ENCODE results near the gene SEMA3A.
"Not testable (repeated sequence)": the region's sequence is repeated elsewhere in the genome, so short reads cannot be mapped to it uniquely, and the experiment has no call there.

Gene SEMA3A

DNA sequence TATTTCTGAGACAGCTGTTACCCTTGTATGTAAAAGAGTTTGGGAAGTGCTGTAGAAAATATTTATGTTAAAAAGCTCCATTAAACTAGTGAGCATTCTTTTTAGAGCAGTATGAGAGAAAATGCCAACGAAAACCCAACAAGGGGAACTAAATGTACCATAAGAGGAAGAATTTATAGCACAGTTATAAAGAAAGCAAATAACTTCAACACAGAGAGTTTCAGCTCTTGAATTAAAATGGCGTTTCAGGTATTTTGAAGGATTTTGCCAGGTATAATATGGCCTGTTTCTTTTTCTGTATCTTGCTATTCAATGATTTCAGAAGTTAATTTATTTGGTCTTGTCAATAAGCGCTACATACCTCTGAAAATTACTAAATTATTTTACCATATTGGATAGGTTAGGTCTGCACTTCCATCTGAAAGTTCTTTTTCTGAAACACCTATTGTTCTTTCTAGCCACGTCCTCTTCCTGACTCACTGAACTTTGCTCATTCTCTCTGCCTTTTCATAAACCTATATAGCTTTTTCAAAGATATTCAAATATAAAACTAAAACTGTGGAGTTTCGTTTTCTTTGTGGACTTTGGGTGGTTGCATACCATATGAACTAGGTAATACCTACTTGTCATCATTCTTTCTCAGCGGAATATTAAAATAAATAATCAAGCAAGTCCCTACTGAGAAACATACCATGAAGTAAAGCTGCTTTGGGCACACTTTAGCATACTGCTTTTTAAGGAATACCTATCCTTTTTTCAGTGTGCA lies 136.1 kb downstream of the SEMA3A start:
- DNase-seq = no peak

DNA sequence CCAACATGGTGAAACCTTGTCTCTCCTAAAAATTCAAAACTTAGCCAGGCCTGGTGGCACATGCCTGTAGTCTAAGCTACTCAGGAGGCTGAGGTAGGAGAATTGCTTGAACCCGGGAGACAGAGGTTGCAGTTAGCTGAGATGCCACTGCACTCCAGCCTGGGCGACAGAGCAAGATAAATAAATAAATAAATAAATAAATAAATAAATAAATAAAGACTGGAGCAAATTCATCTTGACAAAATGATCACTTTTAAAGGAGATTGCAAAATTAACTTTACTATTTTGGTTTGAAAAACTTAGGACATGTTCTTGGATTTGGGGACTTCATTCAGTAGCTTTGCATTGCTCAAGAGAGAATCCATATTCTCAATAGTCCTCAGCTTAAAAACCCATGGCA lies 137.0 kb downstream of the SEMA3A start:
- DNase-seq = no peak

DNA sequence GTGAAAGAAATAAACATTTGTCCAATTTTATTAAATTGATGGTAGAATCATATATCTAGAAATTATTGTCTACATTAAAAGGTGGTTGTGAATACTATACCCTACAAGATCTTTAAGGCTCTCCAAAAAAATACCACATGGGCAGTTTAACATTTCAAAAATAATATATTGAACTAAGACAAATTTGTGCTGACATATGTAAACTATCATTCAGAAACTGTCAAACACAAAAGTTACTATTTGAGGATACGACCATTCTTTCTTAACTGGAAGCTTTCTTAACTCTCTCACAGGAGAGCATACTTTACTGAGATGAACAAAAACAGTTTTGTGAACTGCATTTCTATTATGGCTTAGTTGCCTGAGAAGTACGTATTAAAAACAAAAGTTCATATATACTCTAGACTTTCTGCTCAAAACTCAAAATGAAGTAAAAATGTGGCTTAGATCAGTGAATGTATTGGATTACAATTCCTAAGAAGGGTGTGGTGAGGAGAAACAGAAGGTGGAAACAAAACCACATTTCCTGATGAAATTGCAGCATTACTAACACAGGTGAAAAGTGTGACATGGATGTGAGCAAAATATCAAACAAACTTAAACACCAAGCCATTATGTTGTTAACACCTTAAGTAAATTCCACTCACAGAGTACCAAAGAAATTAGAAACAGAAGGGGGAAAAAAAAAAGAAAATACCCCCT lies 138.5 kb downstream of the SEMA3A start:
- DNase-seq = no peak

DNA sequence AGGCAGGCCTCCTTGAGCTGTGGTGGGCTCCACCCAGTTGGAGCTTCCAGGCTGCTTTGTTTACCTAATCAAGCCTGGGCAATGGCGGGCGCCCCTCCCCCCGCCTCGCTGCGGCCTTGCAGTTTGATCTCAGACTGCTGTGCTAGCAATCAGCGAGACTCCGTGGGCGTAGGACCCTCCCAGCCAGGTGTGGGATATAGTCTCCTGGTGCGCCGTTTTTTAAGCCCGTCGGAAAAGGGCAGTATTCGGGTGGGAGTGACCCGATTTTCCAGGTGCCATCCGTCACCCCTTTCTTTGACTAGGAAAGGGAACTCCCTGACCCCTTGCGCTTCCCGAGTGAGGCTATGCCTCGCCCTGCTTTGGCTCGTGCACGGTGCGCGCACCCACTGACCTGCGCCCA lies 139.4 kb downstream of the SEMA3A start:
- DNase-seq = not testable (repeated sequence)

DNA sequence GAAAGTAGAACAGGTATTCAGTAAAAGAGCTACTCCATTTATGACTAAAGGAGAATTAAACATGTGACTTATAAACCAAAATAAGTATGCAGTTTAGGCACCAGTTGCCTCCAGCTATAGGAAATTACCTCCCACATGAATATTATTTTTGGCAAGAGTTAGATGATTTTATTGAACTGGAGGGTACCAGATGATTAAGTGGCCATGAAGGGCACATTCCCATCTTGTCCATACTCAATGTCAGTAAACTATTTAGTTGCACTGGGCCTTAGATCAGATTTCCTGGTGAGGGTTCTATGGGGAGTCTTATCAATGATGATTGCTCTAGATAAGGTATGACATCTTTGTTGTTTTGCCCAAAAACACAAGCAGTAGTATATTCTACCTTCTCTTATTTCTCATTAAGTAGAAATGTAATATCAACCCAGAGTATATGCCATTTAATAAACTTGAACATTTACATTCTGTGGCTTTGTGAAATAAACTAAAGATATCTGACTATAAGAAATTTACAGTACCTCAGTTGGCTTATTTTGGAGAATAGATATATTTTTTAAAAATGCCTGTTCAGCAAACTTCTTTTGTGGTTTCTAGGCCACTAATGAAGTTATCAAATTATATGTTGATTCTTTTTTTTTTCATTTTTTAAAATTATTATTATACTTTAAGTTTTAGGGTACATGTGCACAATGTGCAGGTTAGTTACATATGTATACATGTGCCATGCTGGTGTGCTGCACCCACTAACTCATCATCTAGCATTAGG lies 145.3 kb downstream of the SEMA3A start:
- DNase-seq = no peak

DNA sequence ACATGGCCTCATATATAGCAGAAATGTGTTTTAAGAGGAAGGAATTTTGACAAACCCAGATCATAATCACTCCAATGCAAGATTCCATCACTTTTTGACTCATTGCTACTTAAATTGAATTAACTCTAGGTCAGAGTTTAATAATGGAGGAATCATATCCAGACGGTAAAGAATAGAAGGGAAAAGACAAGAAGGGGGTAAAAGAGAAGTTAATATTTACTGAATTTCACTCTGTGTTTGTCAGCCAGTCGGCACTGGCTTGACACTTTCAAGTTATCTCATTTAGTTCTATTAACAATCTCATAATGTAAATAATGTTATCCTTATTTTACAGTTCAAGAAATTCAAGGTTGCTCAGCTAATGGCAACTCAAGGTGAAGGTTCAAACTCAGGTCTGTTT lies 147.5 kb downstream of the SEMA3A start:
- DNase-seq = no peak

DNA sequence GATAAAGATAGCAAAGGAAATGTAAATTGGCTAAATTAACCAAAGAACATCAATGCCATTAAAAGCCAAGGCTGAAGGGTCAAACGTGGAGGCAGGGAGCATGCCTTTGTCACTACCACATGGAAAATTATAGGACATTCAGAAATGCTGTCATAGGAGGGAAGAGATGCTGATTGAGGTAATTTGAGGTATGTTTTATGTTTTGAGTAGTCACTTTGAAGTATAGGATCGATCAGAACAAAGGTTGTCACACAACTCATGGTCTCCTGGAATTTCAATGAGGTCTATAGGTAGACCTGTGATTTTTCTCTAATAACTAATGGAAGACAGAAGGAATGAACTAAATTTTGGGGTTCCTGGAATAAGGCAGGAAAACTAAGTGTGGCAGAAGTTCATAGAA lies 149.8 kb downstream of the SEMA3A start:
- no peak for DNase-seq

DNA sequence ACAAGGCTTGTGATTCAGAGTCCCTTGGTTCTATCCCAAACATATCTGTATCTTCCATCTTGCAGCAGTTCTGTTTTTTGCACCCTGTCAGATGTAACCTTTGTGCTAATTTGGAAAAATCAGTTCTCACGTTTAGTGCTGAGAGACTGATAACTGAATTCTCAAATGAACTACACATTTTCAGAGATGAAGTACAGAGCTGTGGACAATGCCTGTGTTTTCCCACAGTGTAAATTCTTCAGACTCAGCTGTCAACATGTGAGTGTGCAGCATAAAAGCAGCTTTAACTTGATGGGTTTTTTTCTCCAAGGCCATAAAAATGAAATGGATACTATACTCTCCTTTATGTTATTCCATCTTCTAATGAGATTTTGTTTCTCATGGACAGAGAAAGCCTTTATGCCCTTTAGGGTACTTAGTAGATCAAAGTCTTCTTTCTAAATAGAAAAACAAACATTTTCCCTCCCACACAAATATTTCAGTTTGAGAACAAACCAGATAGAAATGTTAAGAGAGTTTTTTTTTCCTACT lies 150.9 kb downstream of the SEMA3A start:
- DNase-seq = no peak

DNA sequence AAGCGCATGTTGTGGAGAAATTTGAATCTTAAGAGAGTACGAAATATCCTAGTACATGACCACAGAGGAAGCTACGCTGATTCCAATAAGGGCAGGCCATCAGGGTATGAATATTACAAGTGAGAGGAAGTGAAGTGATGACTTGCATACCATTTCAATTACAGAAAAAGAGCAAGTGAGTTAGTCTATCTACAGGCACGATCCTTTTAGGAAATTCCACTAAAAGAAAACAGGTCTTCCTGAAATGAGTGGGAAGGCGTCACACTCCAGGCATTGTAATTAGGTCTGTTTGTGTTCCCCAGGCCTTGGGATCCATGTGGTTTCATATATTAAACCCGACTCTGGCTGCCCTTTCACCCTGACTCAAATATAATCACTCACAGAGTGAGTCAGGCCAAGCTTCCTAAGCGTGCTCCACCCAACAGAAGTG lies 152.5 kb downstream of the SEMA3A start:
- DNase-seq = no peak

DNA sequence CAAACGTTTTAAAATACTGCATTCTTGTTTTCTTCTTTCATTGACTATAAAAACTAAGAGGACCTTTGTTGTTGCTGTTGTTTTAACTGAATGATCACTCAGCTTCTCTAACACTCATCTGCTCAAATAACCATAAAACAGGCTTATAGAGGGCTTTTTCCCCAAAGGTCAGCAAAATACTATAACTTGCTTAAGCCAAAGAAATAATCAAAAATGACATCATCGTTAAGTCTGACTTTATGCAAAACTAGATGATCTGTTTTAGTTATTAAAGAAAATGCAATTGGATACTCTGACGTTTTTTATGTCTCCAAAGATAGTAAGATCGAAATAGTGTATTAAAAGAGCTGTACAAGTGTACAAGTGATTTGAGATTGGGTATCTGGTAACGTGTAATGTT lies 152.9 kb downstream of the SEMA3A start:
- DNase-seq = no peak

DNA sequence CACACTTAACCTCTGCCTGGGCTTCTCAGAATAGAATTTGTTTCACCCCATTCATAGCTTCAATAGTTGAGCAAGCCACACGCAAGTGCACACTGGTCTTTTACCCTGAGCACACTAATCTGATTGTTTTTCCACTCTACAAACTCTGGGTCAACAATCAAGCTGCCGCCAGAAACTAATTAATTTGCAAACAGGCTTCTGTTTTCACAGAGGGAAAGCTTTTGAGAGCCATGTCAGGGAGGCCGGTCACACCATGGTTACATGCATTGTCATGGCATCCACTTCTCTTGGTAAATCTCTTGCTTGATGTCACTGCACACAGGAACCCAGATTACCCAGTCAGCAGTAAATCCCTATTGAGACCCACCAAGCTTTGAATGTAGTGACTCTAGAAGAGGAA lies 154.2 kb downstream of the SEMA3A start:
- no peak for DNase-seq

DNA sequence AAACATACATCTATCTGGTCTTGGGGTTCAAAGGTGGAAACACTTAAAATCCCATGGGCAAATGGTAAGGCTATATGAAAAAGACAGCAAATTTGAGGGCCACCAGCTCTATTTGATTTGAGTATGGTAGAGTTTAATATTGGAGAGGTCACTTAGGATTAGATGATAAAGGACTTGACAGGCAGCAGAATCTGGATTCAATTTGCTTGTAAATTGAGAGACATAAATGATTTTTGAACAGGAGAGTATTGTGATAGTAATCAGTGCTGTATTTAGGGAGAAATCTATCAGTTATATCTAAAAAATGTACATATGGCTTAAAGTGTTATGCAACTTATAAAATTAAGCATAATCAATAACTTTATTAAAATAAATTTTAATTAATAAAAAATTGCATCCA lies 155.2 kb downstream of the SEMA3A start:
- no peak for DNase-seq

DNA sequence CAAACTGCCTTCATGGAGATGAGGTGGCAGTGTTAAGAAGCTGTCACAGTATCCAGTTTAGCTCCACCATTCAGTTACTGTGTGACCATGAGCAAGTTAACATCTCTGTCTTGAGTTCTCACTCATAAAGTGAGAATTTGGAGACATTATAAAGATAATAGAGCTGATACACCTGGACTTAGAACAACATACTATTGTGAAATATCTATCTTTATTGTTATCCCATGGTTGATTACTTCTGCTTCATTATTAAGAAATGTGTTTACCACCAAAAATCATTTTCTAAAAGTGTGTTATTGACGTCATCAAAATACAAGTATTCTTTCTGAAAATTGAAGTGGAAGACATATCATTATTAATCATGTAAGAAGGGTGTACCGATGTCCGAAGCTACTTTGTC lies 166.9 kb downstream of the SEMA3A start:
- no peak for DNase-seq

DNA sequence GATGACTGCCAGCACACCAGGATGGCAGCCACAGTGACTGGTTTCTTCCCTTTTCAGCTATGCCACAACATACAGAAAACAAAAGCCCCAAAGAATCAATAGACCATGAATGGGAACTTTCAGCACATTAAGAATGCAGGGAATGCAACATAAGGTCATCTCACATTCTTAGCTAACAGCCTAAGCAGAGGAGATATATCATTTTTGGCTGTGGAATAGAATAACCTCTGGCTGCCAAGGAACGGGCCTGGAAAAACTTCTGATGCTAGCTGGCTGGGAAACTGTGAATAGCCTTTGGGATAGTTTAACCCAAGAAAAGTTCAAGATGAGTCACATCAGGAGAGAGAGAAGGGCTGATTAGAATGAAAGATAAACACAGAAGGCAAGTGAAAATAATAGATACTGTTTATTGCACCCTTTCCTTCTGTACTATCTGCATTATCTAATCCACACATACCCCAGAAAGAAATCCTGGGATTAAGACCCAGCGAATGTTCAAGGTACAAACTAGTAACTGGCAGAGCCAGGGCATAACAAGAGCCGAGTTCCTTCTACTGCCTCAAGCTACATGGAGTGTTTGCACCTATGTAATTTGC lies 169.2 kb downstream of the SEMA3A start:
- DNase-seq = no peak

DNA sequence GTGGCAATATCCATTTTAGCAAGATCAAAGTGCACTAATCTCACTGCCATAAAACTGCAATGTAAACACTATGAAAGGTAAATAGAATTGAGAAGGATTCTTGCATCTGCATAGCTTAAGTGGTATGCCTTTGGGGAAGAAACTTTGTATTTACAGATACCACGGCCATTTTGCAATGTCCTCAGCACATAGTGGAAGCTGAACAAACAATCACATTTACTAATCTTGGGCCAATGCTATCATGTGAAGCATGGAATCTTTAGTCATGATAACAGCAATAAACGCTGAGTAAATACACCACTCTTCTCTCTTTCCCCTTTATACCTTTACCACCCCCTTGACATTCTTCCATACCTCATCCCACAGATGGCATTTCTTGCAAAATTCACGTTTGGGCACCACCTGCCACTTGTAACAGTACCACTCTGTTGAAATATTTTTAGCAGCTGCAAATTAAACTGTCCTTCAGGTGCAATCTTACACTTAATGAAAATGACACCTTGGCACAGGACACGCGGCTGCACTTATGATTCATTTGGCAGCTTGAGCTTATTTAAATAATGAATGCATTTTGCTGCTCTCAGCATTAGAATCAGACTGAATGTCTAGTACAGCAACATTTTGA lies 171.8 kb downstream of the SEMA3A start:
- no peak for DNase-seq

DNA sequence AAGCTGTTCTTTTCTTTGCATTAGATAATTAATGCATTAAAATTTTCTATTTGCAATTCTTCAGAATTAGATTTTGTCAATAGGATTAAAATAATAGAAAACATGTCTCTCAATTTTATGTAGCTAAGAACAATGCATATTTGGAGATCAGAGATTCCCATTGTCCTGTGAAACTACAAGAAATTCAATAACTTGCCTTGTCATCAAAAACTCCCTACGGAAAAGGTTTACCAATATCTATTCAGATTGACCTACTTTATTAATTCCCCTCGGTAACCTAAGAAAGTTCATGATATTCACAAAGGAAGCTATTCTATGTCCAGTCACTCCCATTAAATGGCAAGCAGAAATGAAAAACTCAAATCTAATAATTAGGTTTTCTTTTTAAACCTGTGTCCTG lies 172.6 kb downstream of the SEMA3A start:
- DNase-seq = no peak

DNA sequence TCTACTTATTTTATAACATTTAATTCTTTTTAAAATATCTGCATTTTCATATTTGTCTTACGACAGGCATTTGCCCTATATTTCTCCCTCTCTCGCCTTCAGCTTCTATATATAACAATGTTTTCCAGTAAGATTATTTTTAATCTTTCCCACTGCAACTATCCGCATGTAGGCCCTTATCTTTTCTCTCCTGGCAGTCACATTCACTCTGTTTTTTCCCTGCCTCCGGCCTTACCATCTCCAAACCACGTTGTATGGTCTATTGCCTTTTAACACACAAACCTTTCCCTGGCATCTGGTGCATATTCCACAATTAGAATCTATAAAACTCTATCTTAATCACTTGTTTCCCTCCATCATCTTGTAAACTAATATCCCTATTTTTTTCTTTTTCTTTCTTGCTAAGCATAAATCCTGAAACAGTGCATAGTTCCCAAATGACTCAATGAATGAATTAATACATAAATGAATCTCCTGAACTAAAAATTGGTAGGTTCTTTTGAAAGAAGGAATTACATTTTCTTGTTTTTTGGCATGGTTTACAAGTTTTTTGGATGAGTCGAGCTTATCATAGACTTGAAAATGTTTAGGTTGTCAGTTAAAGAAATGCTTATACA lies 173.2 kb downstream of the SEMA3A start:
- DNase-seq = no peak

DNA sequence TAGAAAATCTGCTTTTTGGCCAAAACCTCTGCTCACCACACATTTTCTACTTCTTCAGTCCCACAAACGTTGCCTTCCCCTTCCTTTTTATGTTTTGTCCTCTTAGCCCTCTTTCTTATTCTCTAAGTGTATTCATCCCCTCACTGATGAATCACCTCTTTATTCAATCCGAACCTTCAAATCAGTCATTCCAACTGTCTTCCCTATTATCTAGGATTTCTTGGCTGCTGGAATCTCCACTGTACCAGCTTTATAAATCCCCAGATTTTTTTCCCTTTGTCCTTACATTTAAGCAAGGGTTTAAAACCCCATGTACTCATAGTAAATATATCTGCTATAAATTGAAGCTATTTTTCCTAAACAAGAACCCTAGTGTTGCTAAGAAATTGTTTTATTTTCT lies 176.9 kb downstream of the SEMA3A start:
- DNase-seq = no peak

DNA sequence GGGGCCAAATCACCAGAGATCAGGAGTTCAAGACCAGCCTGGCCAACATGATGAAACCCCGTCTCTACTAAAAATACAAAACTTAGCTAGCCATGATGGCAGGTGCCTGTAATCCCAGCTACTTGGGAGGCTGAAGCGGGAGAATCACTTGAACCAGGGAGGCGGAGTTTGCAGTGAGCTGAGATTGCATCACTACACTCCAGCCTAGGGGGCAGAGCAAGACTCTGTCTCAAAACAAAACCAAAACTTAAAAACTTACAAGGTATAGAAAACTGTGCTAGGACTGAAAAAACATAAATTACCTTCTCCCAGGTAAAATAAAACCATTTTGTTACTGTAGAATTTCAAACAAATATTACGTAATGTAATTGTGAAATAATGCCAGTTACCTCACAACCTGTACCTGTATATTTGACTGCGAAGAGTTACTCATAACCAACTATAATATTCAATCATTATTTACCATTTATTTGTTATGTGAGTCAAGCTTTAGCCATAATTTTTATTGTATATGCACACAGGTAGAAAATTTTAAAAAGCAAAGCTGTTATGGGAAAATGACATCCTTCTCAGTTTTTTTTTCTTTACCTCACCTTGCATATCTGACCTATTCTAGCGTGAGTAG lies 180.9 kb downstream of the SEMA3A start:
- DNase-seq = no peak

DNA sequence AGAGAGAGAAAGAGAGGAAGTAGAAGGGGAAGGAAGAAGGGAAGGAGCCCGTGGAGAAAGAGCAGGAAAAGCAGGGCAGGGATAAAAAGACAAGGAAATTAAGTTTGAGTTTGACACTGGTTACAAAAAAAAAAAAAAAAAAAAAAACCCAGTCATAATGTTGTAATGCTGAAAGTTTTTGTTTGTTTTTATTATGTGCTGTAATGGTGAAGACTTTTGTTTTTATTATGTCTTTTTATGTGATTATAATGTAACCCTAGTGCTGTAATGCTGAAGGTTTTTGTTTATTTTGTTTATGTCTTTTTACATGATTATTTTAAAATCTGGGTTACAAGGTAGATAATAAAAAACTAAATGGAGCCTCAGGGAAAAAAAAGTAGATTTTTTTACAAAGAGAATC lies 184.8 kb downstream of the SEMA3A start:
- DNase-seq = no peak

DNA sequence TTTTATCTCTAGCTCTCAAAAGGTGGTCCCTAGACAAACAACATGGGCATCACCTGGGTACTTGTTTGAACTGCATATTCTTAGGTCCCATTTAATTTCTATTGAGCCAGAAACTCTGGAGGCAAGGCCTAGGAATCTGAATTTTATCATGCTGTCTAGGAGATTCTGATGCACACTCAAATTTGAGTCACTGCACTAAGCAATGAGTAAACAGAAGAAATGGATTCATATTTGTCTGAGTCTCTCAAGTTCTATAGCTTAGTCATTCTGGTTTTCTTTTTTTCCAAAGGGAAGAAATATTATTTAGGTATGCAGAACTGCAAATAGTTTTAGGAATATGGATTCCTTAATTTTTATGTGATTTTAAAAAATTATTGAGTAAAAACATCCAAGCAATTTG lies 185.5 kb downstream of the SEMA3A start:
- no peak for DNase-seq

DNA sequence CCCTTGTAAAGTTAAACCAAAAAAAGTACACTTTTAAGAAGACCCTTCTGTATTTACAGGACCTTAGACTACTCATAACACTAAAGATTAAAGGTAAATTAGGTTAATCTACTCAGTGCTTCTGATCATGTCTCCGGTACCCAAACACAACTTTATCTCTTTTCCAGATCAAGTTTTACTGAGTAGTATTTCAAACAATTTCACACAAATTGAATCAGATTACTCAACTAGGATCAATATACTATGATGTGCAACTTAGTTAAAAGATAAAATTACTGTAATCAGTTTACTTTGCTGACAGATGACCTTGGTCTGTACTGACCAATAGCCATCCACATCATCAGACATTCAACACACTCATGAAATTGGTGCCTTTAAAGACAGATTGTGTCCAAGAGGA lies 191.4 kb downstream of the SEMA3A start:
- DNase-seq = no peak
